SIG-M5 treated with dmso at 0.1 percent for 504 hours (cell line): ENCODE data around the gene COMMD1.
"Not testable (repeated sequence)": the region's sequence is repeated elsewhere in the genome, so short reads cannot be mapped to it uniquely, and the experiment has no call there.

ENCODE experiments used
- DNase-seq: peaks from one replicate; lab custom pipeline; 2025; ENCODE audit not compliant: unreplicated experiment; lab: John Stamatoyannopoulos, UW

Gene COMMD1

DNA sequence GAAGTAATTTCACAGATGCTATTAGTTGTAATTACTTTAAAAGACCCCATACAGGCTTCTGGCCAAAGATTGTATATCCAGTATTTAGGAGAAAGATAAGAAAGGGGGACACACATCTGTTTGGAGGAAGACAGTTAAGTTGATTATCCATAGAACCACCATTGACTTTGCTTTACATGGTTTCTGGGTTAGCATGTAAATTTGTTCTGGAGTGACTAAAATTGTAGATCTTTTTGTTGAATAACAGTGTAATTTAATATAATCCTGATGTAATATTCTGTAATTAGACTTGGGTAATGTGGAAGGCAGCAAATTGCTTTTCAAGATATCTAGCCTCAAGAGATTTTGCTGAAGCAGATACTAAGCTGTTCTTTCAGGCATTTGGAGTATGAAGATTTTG, 17.2 kb downstream of the COMMD1 start:
- DNase-seq: no peak

DNA sequence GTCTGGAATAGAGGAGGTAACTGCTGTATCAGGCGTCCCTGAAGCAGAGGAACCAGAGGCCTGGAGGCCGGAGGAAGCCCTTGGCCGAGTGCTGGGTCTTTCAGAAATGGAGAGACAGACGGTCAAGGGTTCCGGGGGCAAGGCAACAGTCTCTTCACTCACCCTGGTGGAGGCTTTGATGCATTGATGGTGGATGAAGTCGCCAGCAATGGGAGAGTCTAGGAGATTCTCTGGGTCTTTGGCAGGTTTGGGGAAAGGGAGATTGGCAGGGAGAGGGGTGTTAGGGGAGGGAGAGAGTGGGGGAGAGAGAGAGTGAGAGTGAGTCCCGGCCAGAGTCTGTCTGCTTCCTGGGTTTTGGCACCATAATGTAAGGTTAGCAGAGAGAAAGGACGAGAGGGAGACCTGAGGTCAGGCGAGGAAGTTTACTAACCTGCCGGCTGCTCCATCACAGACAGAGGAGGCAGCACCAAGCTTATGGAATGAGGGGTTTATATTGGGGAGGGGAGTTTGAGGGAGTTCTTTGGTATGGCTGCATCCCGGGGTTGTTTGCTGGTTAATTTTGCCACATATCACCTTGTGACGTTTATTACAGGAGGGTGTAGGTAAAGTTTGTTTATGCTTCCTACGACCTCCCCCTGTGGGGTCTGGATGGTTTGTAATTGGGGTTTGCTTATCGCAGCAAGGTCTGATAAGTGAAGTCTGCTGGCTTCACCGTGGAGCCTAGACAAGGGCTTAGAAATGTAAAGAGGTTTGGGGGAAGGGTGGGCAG, 19.6 kb downstream of the COMMD1 start:
- no peak for DNase-seq

DNA sequence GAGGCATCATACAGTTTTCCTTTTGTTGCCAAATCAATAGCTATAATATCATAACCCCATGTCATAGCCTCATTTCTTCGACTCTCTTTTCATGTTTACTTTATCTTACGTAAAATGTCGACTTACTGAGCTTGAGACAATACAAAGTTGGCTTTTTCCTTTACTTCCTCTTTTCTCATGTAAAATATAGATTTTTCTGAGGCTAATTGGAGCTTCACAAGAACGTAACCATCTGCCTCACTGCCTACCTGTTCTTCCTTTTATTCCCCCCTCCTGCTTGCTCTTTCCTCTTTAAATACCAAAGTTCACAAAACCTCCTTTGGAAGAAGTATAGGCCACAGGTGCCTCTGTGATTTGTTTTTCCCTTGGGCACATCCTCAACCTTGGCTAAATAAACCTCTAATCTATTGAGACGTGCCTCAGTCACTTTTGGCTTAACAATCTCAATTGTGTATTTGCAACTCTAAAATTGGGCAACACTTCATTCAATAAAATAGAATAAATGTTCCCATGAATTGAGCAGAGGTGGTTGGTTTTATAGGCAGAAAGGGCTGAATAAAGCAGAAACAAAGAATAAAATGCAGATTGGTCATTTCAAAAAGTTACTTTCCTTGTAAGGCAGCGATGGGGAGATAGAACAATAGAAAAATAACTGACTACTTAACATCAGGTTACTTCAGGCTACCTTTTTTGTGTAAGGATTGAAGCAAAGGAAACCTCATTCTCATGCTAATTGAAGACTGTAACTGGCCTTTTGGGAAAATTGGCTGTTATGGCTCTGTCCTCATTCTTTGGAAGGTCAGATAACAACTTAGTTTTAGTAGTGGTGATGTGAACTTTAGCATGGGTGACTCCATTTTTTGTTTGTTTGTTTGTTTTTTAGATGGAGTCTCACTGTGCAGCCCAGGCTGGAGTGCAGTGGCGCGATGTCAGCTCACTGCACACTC, 21.3 kb downstream of the COMMD1 start:
- DNase-seq: peak; percentile 40

DNA sequence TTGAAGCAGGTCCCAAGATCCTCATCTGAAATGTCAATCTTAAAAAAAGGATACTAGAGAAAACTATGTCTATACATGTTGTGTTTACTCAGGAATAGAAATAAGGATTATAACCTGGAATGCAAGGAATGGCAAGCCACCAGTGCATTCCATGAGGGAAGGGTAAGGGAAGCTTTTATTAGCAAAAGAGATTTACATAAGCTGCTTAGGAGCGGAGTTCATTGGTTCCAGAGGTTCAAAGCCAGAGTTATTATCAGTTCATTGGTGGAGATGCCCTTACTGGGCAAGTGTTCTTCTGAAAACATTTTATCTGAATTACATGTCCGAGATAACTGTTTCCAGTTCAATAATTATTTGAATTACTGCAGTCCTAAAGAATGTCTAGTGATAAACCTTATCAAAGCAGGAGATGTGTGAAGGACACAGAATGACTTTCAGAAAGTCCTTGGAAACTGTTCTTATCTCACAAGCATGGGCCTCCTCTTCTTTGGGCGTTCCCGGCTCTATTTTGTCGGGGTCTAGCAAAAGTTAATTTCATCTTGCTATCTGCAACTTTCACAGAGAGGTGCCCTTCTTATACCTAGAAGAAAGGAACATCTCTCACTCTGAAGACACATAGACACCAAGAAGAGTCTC, 23.5 kb downstream of the COMMD1 start:
- DNase-seq: no peak

DNA sequence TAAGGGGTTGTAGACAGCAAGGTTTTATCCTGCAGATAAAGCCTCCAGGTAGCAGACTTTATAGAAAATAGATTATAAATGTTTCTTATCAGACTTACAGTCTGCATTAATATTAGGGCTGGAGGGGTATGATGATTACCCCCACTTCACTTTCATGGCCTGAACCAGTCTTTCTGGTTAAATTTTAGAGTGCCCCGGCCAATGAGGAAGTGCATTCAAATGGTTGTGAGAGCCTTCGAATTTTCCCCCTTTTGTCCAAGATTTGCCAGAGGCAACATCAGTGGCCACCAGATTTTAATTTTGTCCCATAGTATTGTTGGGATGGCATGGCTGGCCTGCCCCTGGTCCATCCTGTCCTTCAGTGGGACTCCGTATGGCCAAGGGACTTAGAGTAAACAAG, 31.6 kb downstream of the COMMD1 start:
- no peak for DNase-seq

DNA sequence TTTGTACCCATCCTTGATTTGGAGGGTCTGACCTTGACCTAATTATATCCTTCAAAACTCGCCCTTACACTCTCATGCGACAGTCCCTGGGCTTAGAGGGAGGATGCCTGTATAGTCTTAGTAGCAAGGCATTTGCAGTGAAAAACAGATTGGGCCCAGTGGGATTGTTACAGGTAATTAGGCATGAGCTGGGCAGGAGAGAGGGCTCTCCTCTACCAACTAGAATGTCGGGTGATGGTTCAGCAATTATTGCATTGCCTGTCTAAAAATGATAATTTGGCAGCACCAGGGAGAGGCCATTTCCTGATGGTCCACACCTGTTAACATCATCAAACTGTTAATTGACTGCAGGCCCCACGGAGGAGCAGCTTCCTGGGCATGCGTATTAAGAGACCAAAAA, 32.4 kb downstream of the COMMD1 start:
- DNase-seq: no peak

DNA sequence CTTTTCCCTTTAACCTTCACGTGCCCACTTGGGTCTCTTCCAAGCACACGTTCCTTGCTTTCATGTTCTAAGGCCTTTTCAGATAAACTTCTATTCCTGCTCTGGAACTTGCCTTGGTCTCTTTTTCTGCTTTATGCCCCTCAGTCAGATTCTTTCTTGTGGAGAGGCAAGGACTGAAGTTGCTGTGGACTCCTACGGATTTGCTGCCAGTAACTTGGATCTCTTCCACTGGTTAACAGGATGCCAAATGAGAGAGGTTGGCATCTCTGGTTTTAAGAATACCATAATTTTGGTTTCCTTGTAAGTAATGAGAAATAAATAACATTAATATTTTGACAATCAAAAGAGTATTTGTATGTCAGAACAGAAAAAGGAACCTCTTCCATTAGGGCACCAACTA, 33.0 kb downstream of the COMMD1 start:
- DNase-seq: no peak

DNA sequence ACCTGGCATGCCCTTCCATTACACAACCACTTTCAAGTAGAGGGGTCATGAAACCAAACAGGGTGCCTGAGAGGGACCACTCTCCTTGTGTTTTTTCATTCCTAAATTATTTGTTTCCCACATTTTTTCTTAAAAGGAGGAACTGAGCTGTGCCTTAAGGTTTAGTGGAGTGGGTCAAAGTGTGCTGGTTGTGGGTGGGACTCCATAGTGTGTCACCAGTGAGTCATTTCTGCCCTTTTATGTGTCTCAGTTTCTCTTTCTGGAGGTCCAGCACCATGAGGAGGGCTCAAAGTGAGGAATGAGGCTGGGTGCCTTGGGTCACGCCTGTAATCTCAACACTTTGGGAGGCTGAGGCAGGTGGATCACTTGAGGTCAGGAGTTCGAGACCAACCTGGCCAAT, 37.8 kb downstream of the COMMD1 start:
- DNase-seq: no peak

DNA sequence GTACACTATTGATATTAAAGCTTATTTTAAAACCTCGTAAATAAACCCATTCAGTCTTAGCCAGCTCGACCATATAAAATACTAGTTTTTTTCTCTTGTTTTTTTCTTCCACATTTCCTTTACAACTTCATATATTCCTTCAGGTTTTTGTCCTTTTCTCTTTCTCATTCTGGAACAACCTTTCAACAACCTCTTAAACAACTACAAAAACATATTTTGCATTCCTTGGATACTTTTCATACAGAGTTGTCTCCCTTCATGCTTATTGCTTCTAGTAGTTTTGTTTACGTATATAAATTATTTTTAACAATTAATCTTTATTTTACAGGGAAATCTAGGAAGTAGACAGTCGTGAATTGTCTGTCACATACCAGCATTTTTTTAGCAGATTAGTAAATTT, 41.2 kb downstream of the COMMD1 start:
- no peak for DNase-seq

DNA sequence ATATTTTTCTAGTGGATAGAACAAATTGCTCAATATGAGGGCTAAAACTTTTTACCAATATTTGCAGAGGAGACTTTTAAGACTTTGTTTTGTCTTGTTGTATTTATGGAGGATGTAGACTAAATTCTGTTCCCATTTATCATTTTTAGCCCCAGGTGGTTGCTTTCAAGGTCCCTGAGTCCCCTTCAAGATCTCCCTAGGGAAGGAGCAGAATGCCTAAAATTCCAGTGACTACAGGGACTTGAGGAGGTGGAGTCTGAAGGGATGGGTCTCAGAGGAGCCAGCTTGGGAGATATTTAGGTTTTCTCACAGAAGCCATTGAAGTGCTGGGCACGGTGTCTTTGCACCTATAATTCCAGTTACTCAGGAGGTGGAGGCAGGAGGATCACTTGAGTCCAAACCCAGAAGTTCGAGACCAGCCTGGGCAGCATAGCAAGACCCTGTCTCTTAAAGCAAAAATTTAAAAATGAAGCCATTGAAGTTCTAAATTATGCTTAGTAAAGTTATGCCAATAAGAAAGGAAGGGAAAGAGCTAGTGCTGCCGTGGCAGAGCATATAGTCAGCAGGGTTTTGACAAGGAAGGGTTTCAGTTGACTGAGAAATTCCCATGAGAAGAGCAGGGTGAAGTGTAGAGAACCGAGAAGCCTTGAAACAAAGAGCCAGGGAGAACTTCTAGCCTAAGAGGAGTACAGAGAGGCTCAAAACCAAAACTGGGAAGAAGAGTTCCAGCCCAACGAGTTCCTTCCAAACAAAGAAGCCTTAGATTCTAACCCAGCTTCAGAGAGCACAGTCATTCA, 43.4 kb downstream of the COMMD1 start:
- no peak for DNase-seq

DNA sequence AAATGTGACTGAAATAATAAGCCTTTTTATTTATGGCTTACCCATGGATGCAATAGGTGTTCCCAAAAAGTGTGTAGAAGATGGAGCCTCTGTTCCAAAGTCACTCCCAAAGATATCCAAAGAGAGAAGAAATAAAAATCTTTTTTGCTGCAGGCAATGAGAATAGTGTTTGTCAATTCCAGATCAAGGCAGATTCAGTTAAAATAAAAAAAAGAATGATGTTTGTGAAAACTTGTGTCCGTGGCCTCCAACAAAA, 43.9 kb downstream of the COMMD1 start:
- DNase-seq: no peak

DNA sequence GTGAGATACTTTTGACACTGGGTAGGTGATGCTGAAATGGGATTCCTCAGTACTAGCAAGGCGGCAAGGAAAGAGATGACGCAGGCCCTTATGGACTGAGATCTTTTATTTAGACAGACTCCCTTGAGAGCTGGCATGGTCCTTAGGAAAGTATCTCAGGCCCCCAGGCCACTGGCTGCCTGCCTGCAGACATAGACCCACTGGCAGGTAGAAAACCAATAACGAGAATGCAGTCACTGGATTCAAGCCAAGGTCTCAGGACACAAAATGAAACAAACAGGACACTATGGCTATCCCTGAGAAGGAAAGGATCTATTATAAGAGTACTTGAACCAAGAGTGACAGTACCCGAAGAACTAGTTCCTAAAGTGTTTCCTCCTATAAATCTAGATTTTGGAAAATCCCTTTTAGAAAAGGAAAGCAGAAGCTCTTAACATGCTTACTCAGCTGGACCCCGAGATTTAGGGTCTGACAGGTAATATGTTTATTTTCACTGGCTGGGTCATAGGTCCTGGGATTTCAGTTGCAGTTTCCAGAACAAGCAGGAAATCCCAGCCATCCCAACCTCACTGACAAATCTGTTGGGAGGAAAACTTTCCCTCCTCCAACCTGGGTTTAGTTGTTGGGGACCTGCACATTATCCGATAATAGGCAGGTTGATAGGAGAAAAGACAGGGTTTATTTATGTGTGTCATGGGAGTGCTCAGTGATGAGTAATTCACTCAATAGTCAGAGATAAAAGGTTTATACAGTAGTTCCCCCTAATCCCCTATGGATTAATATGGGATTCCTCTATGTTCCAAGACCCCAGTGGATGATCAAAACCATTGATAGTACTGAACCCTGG, 44.5 kb downstream of the COMMD1 start:
- DNase-seq: no peak

DNA sequence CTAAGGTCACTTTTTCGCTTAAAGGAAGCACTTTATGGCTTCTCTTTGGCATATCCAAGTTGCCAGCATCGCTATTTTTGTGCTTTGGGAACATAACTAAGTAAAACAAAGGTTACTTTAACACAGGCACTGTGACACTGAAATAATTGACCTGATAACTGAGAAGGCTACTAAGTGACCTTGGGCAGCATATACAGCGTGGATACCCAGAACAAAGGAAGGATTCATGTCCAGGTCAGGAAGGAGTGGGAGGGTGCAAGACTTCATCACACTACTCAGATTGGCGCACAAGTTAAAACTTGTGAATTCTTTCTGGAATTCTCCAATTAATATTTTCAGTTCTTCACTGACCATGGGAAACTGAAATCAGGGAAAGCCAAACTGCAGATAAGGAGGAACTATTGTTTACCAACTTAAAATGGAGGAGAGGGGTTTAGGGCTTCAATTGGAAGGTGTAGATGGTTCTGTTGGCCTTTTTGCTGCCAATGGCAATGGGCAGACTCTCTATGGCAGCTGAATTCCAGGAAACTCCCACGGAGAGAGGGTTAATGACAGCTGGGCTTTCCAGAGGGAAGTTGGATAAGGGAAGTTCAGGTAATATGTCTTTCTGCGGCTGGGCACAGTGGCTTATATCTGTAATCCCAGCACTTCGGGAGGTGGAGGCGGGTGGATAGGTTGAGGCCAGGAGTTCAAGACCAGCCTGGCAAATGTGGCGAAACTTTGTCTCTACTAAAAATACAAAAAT, 45.3 kb downstream of the COMMD1 start:
- no peak for DNase-seq

DNA sequence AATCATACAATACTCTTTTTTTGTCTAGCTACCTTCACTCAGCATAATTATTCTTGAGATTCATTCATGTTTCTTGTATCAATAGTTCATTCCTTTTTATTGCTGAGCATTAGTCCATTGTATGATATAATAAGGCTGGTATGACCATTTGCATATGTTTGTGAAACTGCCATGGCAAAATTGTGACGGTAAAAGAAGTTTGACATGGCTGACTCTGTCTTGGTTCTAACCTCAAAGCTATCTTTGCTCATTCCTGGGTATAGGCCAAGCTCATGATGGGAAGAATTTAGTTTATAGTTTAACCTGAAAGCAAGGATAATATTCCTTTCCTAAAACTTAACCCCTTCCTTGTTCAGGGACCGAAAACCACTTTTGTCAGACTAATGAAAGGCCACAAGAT, 46.4 kb downstream of the COMMD1 start:
- DNase-seq: no peak

DNA sequence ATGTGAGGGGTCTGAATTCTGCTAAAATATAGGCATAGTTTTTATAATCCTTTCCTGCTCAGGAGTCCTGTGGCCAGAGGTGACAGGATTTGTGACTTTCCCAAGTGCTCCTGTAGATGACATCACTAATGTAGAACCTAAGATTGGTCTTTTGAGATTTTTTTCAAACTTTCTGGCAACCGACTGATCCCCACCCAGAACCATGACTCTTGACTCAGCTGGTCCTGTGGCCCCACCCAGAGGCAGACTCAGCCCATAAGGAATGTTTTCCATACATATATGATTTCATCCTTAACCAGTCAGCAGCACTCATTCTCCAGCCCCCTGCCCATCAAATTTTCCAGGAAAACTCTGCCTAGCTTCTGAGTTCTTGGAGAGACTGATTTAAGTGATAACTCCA, 46.8 kb downstream of the COMMD1 start:
- no peak for DNase-seq

DNA sequence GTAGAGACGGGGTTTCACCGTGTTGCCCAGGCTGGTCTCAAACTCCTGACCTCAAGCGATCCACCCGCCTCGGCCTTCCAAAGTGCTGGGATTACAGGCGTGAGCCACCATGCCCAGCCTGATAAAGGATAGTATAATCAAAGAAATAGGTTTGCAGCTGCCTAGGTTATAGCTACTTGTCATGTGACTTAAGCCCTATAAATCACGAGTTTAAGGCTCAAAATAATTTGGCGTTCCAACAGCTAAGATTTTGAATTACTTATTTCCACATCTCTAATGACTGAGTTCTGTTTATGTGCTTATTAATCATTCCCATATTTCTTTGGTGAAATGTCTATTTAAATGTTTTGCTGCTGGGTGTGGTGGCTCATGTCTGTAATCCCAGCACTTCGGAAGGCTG, 49.4 kb downstream of the COMMD1 start:
- DNase-seq: not testable (repeated sequence)

DNA sequence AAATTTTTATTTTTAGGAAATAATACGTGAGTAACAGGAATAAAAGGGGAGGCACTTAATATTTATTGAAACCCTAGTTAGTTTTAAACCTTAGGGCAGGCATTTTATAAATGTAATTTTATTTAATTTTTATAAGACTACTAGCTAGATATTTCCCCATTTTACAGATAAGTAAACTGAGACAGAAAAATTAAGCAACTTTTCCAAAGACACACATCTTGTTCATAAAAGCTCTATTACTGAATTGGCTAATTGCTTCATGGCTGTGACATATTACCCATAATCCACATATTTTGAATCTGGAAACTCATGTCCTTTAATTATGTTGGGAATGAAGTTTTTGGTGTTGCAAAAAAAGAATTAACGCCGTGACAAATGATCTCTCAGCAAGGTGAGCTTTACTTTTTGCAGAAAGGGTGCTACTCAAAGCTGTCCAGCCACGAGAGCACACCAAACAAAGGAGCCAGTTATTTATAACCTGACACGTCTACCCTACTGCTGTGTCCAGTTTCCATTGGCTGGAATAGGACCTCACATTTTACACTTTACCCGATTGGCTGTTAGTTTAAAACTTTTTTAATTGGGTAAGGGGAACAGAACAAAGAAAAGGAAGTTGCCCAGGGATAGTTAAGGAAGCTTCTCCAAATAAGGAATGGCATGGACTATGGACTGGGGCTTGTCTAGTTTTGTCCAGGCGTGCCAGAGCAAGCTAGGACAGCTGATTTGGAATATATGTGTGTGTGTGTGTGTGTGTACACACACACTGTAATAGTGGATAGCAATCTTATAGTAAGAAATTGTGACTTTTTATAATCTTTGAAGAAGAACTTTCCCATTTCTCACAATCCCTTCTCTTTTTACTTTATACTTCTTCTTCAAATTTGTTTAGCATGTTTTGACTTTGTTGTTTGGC, 54.2 kb downstream of the COMMD1 start:
- no peak for DNase-seq

DNA sequence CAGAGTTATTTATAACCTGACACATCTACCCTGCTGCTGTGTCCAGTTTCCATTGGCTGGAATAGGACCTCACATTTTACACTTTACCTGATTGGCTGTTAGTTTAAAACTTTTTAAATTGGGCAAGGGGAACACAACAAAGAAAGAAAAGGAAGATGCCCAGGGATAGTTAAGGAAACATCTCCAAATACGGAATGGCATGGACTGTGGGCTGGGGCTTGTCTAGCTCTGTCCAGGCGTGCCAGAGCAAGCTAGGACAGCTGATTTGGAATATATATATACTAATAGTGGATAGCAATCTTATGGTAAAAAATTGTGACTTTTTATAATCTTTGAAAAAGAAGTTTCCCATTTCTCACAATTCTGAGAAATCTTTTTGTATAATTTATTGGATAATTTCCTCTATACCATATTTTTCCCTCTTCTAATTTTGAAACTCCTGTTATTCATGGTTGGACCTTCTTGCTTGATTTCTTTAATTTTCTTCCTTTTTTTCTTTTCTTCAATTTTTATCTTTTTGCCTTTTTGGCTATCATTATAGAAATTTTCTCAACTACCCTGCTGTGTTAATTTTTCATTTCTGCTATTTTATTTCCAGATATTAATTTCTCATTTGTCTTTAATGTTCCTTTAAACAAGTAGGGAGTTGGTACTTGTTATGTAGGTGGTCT, 55.9 kb downstream of the COMMD1 start:
- DNase-seq: no peak
